Adipocyte (in vitro differentiated cells): ENCODE measurements around the gene DNAI4.

Source experiments
- DNase-seq: peaks from one replicate; pipeline ENCODE4 v3.0.0-alpha.2; 2015; ENCODE audit warnings: low read depth
- H3K27me3 ChIP-seq: replicated peaks from 2 replicates; pipeline ENCODE4 v1.7.0; 2013; ENCODE audit warnings: mild to moderate bottlenecking, low read length, moderate library complexity; ENCODE audit not compliant: control insufficient read depth, insufficient read depth
- H3K36me3 ChIP-seq: 2 replicates; pipeline ENCODE4 v1.7.0; 2013; ENCODE audit warnings: low read length, mild to moderate bottlenecking, moderate library complexity; ENCODE audit not compliant: control insufficient read depth, insufficient read depth, severe bottlenecking
- H3K4me1 ChIP-seq: 2 replicates; pipeline ENCODE4 v1.7.0; 2013; ENCODE audit warnings: mild to moderate bottlenecking, low read length, moderate library complexity; ENCODE audit not compliant: control insufficient read depth, insufficient read depth
- H3K4me3 ChIP-seq: 2 replicates; pipeline ENCODE4 v1.7.0; 2013; ENCODE audit warnings: mild to moderate bottlenecking, low read length, moderate library complexity
- H3K9ac ChIP-seq: 2 replicates; pipeline ENCODE4 v1.7.0; 2013; ENCODE audit warnings: mild to moderate bottlenecking, low read length, moderate library complexity
- H3K9me3 ChIP-seq: 2 replicates; pipeline ENCODE4 v1.7.0; 2013; ENCODE audit warnings: mild to moderate bottlenecking, low read length, moderate library complexity; ENCODE audit not compliant: control insufficient read depth

Gene DNAI4

GRCh38 chr1:66940981-66941380 is 16.3 kb upstream of the DNAI4 start:
- peaks cover 14% of the 10 kb centered on the region for H3K36me3 ChIP-seq
- peak; percentile 54 for DNase-seq
- H3K9ac ChIP-seq: no peak overlapping the region
- no peaks in the 10 kb centered on the region for H3K27me3 ChIP-seq
- no peak overlapping the region for H3K4me3 ChIP-seq
- H3K4me1 ChIP-seq: peaks cover 39% of the 10 kb centered on the region
- H3K9me3 ChIP-seq: no peaks in the 10 kb centered on the region

- no peaks in the 10 kb centered on the region for H3K9me3 ChIP-seq
- H3K36me3 ChIP-seq: peaks cover 7% of the 10 kb centered on the region
- H3K9ac ChIP-seq: no peak overlapping the region
- H3K4me1 ChIP-seq: peaks cover 43% of the 10 kb centered on the region
- DNase-seq: peak; percentile 43
- H3K27me3 ChIP-seq: no peaks in the 10 kb centered on the region
- no peak overlapping the region for H3K4me3 ChIP-seq
Measured at GRCh38 chr1:66938613-66939012, 14.0 kb upstream of the DNAI4 start.

DNA sequence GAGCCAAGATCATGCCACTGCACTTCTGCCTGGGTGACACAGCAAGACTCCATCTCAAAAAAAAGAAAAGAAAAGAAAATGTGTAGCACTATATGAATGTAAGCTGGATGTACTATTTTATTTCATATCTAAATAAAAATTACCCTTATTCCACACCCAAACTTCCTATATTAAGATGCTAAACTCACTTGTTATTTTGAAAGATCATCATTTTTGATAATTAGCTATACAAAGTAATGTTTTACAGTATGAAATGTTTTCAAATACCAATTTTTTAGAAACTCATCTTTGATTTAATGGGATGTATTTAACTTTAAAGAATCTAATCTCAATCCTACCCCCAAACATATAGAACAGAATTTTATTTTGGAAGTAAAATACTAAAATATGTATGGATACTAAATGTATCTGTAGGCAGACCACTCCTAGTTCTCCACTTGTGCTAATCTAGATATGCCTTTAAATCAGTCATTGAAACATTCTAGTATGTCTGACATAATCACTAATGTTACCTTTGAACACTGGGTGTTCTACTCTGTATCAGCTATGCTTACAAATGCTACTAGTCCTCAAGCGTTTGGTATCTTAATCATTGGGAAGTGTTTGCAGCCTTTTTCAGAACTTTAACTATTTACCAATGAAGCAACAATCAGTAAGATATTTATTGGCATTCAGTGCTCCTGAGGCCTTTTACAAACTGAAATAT is 13.0 kb upstream of the DNAI4 start:
- H3K9me3 ChIP-seq: no peaks in the 10 kb centered on the region
- H3K9ac ChIP-seq: no peak overlapping the region
- no peak overlapping the region for H3K4me3 ChIP-seq
- DNase-seq: no peak
- no peaks in the 10 kb centered on the region for H3K27me3 ChIP-seq
- H3K4me1 ChIP-seq: peaks cover 52% of the 10 kb centered on the region
- H3K36me3 ChIP-seq: peaks cover 7% of the 10 kb centered on the region

DNA sequence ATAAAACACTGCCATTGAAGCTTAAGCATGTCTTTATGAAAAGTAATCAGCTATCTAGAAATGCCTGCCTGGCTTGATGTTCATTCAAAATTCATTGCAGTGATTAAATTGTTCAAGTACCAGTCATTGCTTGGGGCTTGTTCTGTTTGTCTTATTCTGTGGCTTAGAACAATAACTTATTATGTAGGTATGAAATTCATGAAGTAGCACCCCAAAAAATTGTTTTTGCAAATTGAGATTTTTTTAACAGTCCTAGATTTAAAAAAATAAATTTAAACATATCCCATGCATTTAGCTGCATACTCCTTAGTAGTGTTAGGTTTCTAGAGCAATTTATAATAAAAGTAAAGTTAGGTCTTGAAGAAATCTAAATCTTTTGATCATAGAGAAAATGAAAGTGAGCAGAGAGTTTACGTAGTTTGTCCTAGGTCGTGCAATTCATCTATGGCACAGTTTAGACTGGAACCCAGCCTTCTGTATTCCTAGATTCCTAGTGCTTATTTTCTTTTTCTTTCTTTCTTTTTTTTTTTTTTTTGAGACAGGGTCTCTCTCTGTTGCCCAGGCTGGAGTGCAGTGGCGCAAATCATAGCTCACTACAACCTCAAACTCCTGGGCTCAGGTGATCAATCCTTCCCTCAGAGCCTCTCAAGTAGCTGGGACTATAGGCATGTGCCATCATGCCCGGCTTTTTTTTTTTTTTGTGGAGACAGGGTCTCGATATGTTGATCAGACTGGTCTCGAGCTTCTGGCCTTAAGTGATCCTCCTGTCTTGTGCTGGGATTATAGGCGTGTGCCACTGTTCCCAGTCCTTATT is 9.4 kb upstream of the DNAI4 start:
- Histone ChIP-seq H3K9ac (peak overlapping the region; percentile 79), H3K4me3 (peak overlapping the region; percentile 93), H3K36me3 (no peaks in the 10 kb centered on the region), H3K9me3 (no peaks in the 10 kb centered on the region), H3K4me1 (peaks cover 58% of the 10 kb centered on the region), H3K27me3 (no peaks in the 10 kb centered on the region)
- peak; percentile 21 for DNase-seq

- DNase-seq: no peak
- H3K36me3 ChIP-seq: no peaks in the 10 kb centered on the region
- no peaks in the 10 kb centered on the region for H3K27me3 ChIP-seq
- H3K9ac ChIP-seq: peak overlapping the region; percentile 79
- no peaks in the 10 kb centered on the region for H3K9me3 ChIP-seq
- peak overlapping the region; percentile 93 for H3K4me3 ChIP-seq
- H3K4me1 ChIP-seq: peaks cover 45% of the 10 kb centered on the region
Measured at GRCh38 chr1:66932291-66932690, 7.6 kb upstream of the DNAI4 start.

DNA sequence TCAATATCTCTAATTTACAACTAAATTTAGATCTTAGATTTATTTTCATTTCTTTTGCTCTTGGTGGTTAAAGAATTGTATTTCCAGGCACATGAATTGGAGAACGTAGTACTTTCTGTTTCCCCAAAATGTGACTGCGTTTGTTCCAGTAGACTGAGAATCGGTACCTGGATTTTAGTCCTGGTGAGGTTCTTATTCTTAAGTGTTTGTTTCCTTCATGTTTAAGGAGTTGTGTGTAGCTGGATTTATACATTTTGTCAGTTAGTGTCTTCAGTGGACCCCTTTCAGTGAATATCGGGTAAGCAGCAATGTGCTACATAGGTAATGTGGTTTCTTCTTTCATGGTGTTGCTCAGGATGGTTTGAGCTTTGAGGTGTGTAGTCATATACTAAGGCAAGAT is 6.9 kb upstream of the DNAI4 start:
- no peaks in the 10 kb centered on the region for H3K27me3 ChIP-seq
- peak; percentile 18 for DNase-seq
- no peaks in the 10 kb centered on the region for H3K9me3 ChIP-seq
- H3K4me3 ChIP-seq: peak overlapping the region; percentile 93
- H3K4me1 ChIP-seq: peaks cover 46% of the 10 kb centered on the region
- H3K9ac ChIP-seq: peak overlapping the region; percentile 89
- no peaks in the 10 kb centered on the region for H3K36me3 ChIP-seq

DNA sequence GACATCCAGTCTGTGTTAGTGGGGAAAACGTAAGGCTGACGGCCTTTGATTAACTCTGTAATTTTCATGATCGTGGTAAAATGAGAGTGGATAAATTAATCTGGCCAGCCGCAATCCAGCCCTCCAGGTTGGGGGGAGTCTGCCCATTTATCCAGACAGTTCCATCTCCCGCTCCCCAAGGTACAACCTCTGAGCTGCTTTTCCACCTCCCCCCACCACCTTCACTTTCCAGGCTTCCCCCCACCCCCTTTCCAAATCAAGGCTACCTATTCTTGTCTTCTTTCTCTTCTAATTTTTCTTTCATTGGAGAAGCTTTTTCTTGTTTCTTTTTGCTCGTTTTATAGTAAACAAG is 6.1 kb upstream of the DNAI4 start:
- no peak for DNase-seq
- Histone ChIP-seq H3K9me3 (no peaks in the 10 kb centered on the region), H3K4me1 (peaks cover 54% of the 10 kb centered on the region), H3K27me3 (no peaks in the 10 kb centered on the region), H3K9ac (peak overlapping the region; percentile 89), H3K4me3 (peak overlapping the region; percentile 93), H3K36me3 (no peaks in the 10 kb centered on the region)

- Histone ChIP-seq H3K9me3 (no peaks in the 10 kb centered on the region), H3K9ac (peak overlapping the region; percentile 89), H3K4me3 (peak overlapping the region; percentile 93), H3K27me3 (no peaks in the 10 kb centered on the region), H3K4me1 (peaks cover 49% of the 10 kb centered on the region), H3K36me3 (no peaks in the 10 kb centered on the region)
- DNase-seq: peak; percentile 98
Measured at GRCh38 chr1:66929999-66930822, 5.6 kb upstream of the DNAI4 start.

GRCh38 chr1:66929691-66929998 is 5.0 kb upstream of the DNAI4 start:
- no peaks in the 10 kb centered on the region for H3K9me3 ChIP-seq
- peak overlapping the region; percentile 93 for H3K4me3 ChIP-seq
- H3K9ac ChIP-seq: peak overlapping the region; percentile 89
- H3K36me3 ChIP-seq: no peaks in the 10 kb centered on the region
- DNase-seq: no peak
- peaks cover 43% of the 10 kb centered on the region for H3K4me1 ChIP-seq
- H3K27me3 ChIP-seq: no peaks in the 10 kb centered on the region

DNA sequence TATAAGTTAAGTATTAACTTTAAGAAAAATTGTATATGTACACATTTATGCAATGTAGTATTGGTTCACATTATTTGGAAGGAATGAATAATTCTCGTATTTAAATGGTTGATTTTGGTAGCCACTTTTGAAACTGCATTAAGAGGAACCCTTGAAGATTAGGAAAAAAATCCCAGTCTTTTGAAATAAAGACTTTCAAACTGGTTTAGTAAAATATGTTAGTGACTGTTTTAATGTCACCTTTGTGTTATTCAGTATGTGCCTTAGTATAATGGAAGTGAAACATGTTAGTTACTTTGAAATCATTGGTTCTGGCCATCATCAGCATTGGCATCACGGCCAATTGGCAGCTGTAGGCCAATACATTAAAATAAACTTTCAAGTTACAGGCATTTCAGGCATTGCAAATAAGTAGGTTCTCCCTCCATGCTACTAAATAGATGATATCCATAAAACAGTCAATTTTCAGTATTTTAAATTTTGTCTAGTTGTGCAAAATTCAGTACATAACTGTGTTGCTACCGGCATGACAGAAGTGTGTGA is 4.6 kb upstream of the DNAI4 start:
- peak overlapping the region; percentile 93 for H3K4me3 ChIP-seq
- H3K27me3 ChIP-seq: no peaks in the 10 kb centered on the region
- peak overlapping the region; percentile 89 for H3K9ac ChIP-seq
- no peaks in the 10 kb centered on the region for H3K9me3 ChIP-seq
- peaks cover 39% of the 10 kb centered on the region for H3K4me1 ChIP-seq
- no peaks in the 10 kb centered on the region for H3K36me3 ChIP-seq
- DNase-seq: no peak

- no peak for DNase-seq
- no peaks in the 10 kb centered on the region for H3K27me3 ChIP-seq
- H3K4me3 ChIP-seq: no peak overlapping the region
- peaks cover 29% of the 10 kb centered on the region for H3K4me1 ChIP-seq
- no peak overlapping the region for H3K9ac ChIP-seq
- no peaks in the 10 kb centered on the region for H3K36me3 ChIP-seq
- no peaks in the 10 kb centered on the region for H3K9me3 ChIP-seq
Measured at GRCh38 chr1:66927528-66927927, 2.9 kb upstream of the DNAI4 start.
